OCI-LY3 (cell line): ENCODE results near the gene EPHB1.
A peak's percentile ranks its signal among the peaks of the same experiment; 100 is the strongest.

Experiments
- H2AFZ ChIP-seq: fragments of 200-600, 300-600 bp; shearing (Covaris generic); 2 replicates; pipeline ENCODE4 v1.6.0; 2014; ENCODE audit warnings: antibody characterized with exemption, low read depth, low read length
- H3K27ac ChIP-seq: fragments of 200-600, 300-600 bp; sonication (generic); 2 replicates; pipeline ENCODE4 v1.5.1; 2014; ENCODE audit warnings: mild to moderate bottlenecking, low read length, moderate library complexity, mixed read lengths
- H3K27me3 ChIP-seq: fragments of 200-600, 300-600 bp; sonication (generic); 2 replicates; pipeline ENCODE4 v1.6.1; 2014; ENCODE audit warnings: low read depth, low read length, mixed read lengths
- H3K36me3 ChIP-seq: fragments of 200-600, 300-600 bp; sonication (generic); replicated peaks from 2 replicates; pipeline ENCODE3; 2014; ENCODE audit warnings: low read depth, low read length, mixed read lengths
- H3K4me1 ChIP-seq: fragments of 300-600, 200-600 bp; sonication (generic); 2 replicates; pipeline ENCODE4 v1.6.1; 2014; ENCODE audit warnings: low read length, mixed read lengths
- H3K4me2 ChIP-seq: fragments of 200-600, 300-600 bp; sonication (generic); 2 replicates; pipeline ENCODE4 v1.6.1; 2014; ENCODE audit warnings: low read length, mixed read lengths
- H3K4me3 ChIP-seq: fragments of 300-600, 200-600 bp; sonication (generic); 2 replicates; pipeline ENCODE4 v1.5.1; 2014; ENCODE audit warnings: antibody characterized with exemption, mild to moderate bottlenecking, low read length, moderate library complexity
- H3K79me2 ChIP-seq: fragments of 300-600, 200-600 bp; shearing (Covaris generic); 2 replicates; pipeline ENCODE4 v1.6.1; 2014; ENCODE audit warnings: mild to moderate bottlenecking, low read length, mixed read lengths
- H3K9ac ChIP-seq: fragments of 300-600, 200-600 bp; shearing (Covaris generic); 2 replicates; pipeline ENCODE4 v1.6.0; 2014; ENCODE audit warnings: mild to moderate bottlenecking, low read length, moderate library complexity
- H3K9me3 ChIP-seq: fragments of 200-600, 300-600 bp; shearing (Covaris generic); 2 replicates; pipeline ENCODE4 v1.6.1; 2014; ENCODE audit warnings: low read length, mixed read lengths; ENCODE audit not compliant: insufficient read depth
- H4K20me1 ChIP-seq: fragments of 200-600, 300-600 bp; sonication (generic); 2 replicates; pipeline ENCODE4 v1.6.1; 2016; ENCODE audit warnings: low read length, mixed read lengths; ENCODE audit not compliant: insufficient read depth
- EZH2phosphoT487 ChIP-seq: fragments of 200-600 bp; shearing (Covaris generic); IDR thresholded peaks from 2 replicates; pipeline ENCODE4 v1.6.1; 2018; ENCODE audit warnings: antibody characterized with exemption, mixed run types, low read depth
- TF ChIP-seq, protein P1 (sequence below): fragments of 200-600, 300-600 bp; sonication (generic); IDR thresholded peaks from 2 replicates; pipeline ENCODE4 v1.5.1; 2014; ENCODE audit warnings: antibody characterized with exemption, low read length, low read depth

EPHB1 gene

DNA sequence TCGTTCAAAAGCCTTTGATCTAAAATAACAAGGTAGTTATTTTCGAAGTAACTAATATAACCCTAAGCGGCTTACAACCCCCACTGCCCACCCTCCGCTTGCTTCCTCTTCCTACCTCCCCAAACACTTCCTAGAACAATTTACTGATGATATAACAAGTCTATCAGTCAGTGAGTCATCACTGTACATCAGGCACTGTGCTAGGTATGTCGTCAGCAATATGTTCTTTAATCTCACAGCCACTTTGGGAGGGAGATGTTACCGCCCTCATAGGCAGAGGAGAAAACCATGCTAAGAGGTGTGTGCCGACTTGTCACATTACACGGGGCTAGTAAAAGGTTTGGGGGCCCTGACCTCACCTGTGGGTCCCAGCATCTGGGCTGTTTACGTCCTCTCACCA is 381.8 kb downstream of the EPHB1 start:
- Histone ChIP-seq H3K27me3 (no peaks in the 10 kb centered on the region), H4K20me1 (peaks cover 13% of the 10 kb centered on the region; the same call in 1 of the 2 replicates), H3K9ac (no peak overlapping the region), H3K4me1 (peaks cover 32% of the 10 kb centered on the region), H2AFZ (no peak overlapping the region), H3K4me3 (no peak overlapping the region), H3K36me3 (peaks cover 88% of the 10 kb centered on the region), H3K9me3 (no peaks in the 10 kb centered on the region), H3K4me2 (no peak overlapping the region), H3K79me2 (no peaks in the 10 kb centered on the region), H3K27ac (no peak overlapping the region)
- TF ChIP-seq EZH2phosphoT487 = no peak
- TF ChIP-seq, protein P1, sequence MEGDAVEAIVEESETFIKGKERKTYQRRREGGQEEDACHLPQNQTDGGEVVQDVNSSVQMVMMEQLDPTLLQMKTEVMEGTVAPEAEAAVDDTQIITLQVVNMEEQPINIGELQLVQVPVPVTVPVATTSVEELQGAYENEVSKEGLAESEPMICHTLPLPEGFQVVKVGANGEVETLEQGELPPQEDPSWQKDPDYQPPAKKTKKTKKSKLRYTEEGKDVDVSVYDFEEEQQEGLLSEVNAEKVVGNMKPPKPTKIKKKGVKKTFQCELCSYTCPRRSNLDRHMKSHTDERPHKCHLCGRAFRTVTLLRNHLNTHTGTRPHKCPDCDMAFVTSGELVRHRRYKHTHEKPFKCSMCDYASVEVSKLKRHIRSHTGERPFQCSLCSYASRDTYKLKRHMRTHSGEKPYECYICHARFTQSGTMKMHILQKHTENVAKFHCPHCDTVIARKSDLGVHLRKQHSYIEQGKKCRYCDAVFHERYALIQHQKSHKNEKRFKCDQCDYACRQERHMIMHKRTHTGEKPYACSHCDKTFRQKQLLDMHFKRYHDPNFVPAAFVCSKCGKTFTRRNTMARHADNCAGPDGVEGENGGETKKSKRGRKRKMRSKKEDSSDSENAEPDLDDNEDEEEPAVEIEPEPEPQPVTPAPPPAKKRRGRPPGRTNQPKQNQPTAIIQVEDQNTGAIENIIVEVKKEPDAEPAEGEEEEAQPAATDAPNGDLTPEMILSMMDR = no peak

DNA sequence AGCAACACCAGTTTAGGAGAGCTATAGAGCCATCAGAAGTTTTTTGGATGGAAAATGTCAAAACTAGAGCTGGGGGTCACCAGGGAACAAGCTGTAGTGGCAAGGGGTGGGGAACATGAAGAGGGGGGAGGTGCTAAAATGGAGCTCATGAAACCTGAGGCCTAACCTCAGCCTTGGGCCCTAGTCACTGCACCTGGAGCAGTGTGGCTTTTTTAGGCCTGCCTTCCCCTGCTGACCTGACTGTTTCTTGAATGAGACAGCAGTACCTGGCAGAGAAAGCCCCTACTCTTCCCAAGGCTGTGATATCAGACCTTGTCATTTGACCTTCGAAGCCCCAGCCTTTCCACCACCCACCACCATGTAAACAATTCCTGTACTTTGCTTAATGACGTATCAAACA is 383.5 kb downstream of the EPHB1 start:
- peaks cover 36% of the 10 kb centered on the region for H3K4me1 ChIP-seq
- no peak overlapping the region for H3K9ac ChIP-seq
- peak overlapping the region; percentile 27 for H3K27ac ChIP-seq
- no peak overlapping the region for H3K4me2 ChIP-seq
- no peak overlapping the region for H3K4me3 ChIP-seq
- no peaks in the 10 kb centered on the region for H3K27me3 ChIP-seq
- peaks cover 13% of the 10 kb centered on the region for H4K20me1 ChIP-seq
- no peak for TF ChIP-seq EZH2phosphoT487
- TF ChIP-seq, protein P1 = no peak
- no peak overlapping the region for H2AFZ ChIP-seq
- H3K36me3 ChIP-seq = peaks cover 90% of the 10 kb centered on the region
- H3K9me3 ChIP-seq = no peaks in the 10 kb centered on the region
- no peaks in the 10 kb centered on the region for H3K79me2 ChIP-seq

DNA sequence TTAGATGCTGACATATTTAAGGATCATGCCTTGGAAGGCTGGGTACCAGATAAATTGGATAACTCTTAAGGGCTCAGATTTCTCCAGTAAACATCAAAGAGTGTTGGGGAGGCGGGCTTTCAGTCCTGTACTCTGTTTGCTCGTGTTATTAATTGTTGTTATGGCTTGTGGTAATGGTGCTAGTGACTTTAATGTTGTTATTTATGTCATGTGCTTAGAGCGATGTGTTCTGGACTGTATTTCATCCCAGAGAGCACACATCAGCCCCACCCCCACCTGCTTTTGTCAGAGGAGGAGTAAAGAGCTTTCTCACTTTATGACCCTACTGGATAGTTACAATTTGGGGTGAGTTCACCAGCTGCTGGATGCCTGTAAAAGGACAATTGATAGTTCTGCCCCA is 386.3 kb downstream of the EPHB1 start:
- Histone ChIP-seq H3K79me2 (no peaks in the 10 kb centered on the region), H3K36me3 (peaks cover 84% of the 10 kb centered on the region), H3K4me3 (no peak overlapping the region), H3K9ac (no peak overlapping the region), H3K9me3 (no peaks in the 10 kb centered on the region), H3K4me1 (peaks cover 44% of the 10 kb centered on the region), H2AFZ (no peak overlapping the region), H3K27me3 (no peaks in the 10 kb centered on the region), H3K4me2 (no peak overlapping the region), H4K20me1 (peaks cover 26% of the 10 kb centered on the region), H3K27ac (peak overlapping the region; percentile 51)
- TF ChIP-seq, protein P1 = no peak
- TF ChIP-seq EZH2phosphoT487 = no peak

DNA sequence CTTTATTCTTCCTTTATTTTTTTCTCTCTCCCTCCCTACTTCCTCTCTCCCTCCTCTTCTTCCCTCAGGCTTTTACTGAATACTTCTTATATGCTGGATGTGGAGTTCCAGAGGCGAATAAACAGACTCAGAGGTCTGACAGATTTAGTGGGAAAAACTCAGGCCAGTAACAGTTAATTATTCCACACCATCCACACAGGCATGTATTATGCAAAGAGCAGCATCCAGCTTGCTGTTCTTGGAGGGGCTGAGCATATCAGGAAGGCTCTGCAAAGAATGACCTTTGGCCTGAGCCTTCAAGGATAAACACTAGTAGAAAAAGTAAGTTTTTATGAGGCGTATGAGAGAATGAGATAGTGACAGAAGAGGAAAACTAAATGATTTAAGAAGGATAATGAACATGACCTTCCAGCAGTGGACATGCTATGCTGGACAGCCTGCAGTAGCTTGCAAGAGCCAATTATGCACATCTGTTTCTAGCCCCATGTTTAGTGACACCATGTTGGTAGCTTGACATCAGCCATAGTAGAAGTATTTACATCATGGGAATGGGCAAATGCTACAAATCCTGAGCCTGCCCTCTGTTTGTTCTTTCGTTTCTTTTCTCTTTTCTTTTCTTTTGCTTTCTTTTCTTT is 387.4 kb downstream of the EPHB1 start:
- Histone ChIP-seq H2AFZ (no peak overlapping the region), H3K27ac (no peak overlapping the region), H3K4me1 (peaks cover 44% of the 10 kb centered on the region), H3K79me2 (no peaks in the 10 kb centered on the region), H3K9me3 (no peaks in the 10 kb centered on the region), H3K4me3 (no peak overlapping the region), H3K27me3 (no peaks in the 10 kb centered on the region), H4K20me1 (peaks cover 31% of the 10 kb centered on the region), H3K36me3 (peaks cover 83% of the 10 kb centered on the region), H3K9ac (no peak overlapping the region), H3K4me2 (no peak overlapping the region)
- TF ChIP-seq, protein P1 = no peak
- TF ChIP-seq EZH2phosphoT487 = no peak
